ENCODE results near the gene MRGPRD. TPM values are rescaled to one million over a fixed set of nuclear protein-coding genes. Genes with fewer than 3 reads are reported as not detected.

MRGPRD gene, protein sequence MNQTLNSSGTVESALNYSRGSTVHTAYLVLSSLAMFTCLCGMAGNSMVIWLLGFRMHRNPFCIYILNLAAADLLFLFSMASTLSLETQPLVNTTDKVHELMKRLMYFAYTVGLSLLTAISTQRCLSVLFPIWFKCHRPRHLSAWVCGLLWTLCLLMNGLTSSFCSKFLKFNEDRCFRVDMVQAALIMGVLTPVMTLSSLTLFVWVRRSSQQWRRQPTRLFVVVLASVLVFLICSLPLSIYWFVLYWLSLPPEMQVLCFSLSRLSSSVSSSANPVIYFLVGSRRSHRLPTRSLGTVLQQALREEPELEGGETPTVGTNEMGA
- total RNA-seq = not detected in 2 replicates

DNA sequence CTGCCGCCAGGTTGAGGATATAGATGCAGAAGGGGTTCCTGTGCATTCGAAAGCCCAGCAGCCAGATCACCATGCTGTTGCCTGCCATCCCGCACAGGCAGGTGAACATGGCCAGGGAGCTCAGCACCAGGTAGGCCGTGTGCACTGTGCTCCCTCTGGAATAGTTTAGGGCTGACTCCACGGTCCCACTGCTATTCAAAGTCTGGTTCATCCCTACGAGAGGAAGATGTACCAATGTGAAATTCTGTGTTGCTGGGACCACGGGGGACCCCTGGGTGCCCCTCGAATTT is at the start of gene MRGPRD:
MRGPRD (minus strand) TSS at position 211 of the 290 bp plus-strand sequence; CDS start at position 211, 0 bp downstream.

DNA sequence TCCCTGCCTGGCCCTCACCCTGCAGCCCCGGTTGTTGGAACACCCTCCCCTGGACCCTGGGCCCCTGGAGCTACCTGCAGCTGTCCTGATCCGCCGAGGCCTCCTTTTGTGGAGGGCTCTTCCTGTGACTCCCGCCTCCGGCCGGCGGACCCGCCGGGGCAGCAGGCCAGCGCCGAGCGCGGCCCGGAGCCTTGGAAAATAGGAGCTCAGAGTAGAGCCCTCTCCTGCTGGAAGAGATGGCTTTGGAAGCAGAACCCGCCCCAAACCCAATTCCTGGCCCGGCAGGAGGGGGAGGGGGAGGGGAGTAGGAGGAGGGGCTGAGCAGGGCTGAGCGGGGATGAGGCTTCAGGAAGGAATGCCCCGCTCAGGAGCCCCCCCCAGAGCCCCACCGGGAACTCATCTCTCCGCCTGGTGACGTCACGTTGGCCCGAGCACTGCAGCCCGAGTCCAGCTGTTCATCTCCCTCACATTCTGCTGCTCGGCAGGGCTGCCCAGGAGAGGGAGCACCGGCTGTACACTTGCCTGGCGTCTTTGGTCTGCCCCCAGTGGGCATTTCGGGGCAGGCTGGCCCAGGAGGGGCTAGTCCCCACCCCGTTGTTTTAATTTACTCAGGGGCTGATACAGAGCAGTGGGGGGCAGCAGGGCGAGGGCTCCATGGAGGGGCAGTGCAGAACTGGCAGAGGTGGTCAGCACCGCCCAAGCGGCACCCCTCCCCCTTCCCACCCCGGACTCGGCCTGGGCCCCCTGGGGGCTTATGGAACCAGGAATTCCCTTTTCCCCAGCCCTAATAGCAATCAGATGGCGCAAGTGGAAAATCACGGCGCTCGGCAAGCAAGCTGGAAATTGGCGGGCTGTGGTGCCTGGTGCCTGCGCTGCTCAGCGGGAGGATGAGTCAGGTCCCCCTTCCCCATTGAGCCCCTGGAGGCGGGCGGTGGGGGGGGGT is 32.5 kb upstream of the MRGPRD start, which contains the start of gene MRGPRF:
MRGPRF (minus strand) TSS at position 238 of the 943 bp plus-strand sequence. CDS start 3,345 bp downstream, outside the sequence.

Other genes starting within 250 kb of the MRGPRD start
- gene TESMIN, start 229.5 kb downstream of the MRGPRD start, total RNA-seq = not detected in 2 replicates
- gene CPT1A, start 139.1 kb downstream of the MRGPRD start, total RNA-seq = 37.5 and 48.5 TPM in 2 replicates
- gene MRPL21, start 77.2 kb downstream of the MRGPRD start, total RNA-seq = 66.1 and 88.4 TPM in 2 replicates
- 9.6 and 10.6 TPM in 2 replicates for gene IGHMBP2, start 77.1 kb downstream of the MRGPRD start, total RNA-seq
- gene MRGPRF, start 32.3 kb upstream of the MRGPRD start, total RNA-seq = 27.8 and 40.1 TPM in 2 replicates
- 9.2 and 13.9 TPM in 2 replicates for gene TPCN2, start 67.9 kb upstream of the MRGPRD start, total RNA-seq
- under 0.01 TPM in 1 of 2 replicates, not detected in the other for gene SMIM38, start 174.9 kb upstream of the MRGPRD start, total RNA-seq